GM21723 (cell line): ENCODE measurements around the gene LHFPL4.
"Not testable (repeated sequence)": the region's sequence is repeated elsewhere in the genome, so short reads cannot be mapped to it uniquely, and the experiment has no call there.

Experiments used
- ATAC-seq: cut with Tn5 transposase; IDR thresholded peaks from one replicate; pipeline ENCODE4 v1.9.1; 2021; ENCODE audit warnings: mild to moderate bottlenecking, moderate library complexity; ENCODE audit not compliant: unreplicated experiment

LHFPL4 gene

GRCh38 chr3:9542182-9542581 is 11.4 kb downstream of the LHFPL4 start:
- ATAC-seq, result no peak

DNA sequence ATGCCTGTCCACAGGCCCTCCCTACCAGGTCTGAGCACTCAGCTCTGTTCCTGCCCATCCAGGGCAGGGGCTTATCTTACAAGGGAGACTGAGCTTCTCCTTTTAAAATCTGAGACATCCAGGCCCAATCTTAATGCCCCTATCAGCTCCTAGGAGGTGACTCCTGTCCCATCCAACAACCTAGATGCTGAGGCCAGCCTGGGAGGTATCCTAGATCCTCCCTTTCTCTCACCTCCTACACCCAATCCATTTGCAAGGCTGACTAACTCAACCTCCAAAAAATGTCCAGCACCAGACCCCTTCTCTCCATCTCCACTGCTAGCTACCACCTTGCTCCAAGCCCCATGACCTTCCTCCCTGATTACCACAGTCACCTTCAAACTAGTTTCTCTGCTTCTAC is 17.4 kb downstream of the LHFPL4 start:
- ATAC-seq, result no peak

- no peak for ATAC-seq
Observed at GRCh38 chr3:9534429-9534828, 19.2 kb downstream of the LHFPL4 start.

- ATAC-seq, result no peak
Observed at GRCh38 chr3:9525078-9525477, 28.5 kb downstream of the LHFPL4 start.

- no peak for ATAC-seq
Observed at GRCh38 chr3:9514956-9515355, 38.7 kb downstream of the LHFPL4 start.

GRCh38 chr3:9514306-9514705 is 39.3 kb downstream of the LHFPL4 start:
- no peak for ATAC-seq

GRCh38 chr3:9512456-9513045 is 41.1 kb downstream of the LHFPL4 start:
- ATAC-seq, result no peak

DNA sequence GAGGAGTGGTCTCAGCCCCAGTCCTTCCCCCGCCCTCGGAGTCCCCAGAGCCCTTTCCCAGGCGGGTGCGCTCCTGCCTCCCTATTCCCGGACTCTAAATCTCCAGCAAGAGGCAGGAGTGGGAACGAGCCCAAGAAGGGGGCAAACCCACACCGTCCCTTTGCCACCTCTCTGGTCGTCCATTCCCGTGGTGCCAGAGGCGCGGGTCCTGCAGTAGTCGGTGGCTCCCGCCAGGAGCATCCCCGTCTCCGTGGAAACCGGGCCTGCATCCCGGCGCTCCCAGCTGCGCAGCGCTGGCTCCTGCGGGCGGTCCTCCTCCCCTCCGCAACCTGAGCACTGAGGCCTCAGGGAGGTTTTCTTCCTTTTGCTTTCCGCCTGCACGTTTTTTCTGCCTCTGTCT is 44.8 kb downstream of the LHFPL4 start:
- no peak for ATAC-seq

DNA sequence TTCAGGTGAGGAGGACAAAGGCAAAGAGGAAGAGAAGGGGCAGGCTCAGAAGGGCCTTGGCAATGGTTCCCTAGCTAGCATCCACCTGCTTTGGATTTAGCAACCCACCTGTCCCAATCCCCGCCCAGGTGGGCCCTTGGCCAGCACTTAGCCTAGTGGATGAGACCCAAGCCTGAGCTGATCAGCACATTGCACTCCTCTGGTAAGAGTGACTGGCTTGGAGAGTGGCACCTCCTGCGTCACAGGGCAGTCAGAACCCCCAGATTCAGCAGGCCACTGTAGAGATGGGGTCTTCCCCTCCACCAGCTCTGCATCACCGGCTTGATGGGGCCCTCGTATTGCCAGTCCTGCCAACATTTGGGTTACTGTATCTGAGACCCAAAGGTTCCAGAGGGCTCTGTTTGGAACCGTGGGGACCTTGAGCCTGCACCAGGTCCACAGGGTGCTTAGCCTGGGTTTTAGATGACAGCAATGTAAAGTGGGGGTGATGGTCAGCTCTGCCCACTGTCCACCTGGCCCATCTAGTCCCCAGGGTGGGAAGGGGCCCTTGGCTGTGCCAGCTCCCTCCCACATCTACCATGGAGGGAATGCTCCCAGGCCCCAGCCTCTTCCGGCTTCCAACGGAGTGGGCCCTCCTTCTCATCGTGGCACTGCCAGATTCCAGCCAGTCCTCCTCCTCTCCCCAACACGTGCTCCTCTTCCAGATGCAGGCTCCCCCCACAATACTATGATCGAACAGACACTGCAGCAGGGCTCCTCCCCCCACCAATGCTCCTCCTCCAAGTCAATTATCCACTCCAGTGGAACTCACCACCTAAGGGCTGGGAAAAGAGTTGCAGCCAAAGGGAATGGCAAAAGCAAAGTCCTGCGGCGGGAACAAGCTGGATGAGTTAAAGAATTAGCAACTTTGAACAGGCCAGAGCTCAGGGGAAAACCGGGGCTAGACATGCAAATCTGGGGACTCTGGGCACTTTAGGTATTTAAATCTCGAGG is 45.7 kb downstream of the LHFPL4 start:
- no peak for ATAC-seq

GRCh38 chr3:9503283-9503682 is 50.3 kb downstream of the LHFPL4 start:
- ATAC-seq, result peak; percentile 52

DNA sequence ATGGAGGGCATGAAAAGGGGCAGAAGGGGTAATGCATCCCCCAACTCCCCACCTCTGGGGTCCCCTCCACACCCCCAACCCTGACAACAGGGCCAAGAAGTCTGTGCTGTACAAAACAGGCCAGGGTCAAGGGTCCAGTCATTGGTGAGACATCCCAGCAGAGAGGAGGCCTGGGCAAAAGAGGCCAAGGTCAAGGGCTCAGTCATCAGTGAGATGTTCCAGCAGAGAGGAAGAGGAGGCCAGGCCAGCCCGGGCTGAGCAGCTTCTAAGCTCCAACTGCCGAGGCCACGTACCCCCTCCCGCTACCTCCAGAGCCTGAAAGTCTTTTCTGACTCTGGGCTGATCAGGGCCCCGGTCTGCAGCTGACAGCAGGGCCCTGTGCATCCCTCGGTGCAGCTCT is 52.4 kb downstream of the LHFPL4 start:
- no peak for ATAC-seq

DNA sequence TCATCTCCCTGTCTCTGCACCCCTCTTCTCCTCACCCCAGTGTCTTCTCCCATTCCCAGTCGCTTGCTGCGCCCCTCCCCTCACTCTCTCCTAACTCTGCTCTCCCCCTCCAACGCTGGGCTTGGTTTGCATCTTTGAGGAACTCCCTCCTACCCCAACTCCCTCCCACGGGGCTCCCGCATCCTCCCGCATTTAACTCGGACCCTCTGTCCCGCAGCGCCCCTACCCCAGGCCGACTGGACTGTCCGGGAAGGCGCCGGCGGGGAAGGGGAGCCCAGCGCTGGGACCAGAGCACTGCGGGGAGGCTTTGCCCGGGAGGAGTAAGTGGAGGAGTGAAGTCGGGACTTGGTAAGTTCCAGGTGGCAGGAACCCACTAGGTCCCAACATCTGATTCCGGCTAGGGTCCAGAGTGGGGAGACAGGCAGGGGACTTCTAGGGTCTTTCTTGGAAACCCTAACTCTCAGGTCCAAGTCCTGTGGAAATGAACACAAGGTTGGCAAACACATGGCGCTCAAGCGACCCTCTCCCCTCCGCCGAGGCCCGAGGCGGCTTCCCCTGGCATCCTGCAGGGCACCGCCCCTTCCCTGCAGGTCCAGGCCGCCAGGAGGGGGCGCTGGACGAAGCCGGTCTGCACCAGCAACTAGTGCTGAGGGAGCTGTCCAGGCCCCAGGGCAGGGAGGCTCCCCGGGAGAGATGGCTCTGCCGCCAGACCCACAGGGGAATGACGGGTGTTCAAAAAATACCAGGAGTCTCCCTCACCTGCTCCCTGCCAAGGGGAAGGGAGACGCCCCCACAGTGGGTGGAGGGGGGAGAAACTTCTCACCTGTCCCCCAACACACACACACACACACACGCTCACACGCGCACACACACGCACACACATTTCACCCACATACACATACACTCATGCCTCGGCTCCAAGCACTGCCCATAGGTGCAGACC is 53.2 kb downstream of the LHFPL4 start:
- ATAC-seq, result no peak

GRCh38 chr3:9499455-9500107 is 54.0 kb downstream of the LHFPL4 start:
- no peak for ATAC-seq

DNA sequence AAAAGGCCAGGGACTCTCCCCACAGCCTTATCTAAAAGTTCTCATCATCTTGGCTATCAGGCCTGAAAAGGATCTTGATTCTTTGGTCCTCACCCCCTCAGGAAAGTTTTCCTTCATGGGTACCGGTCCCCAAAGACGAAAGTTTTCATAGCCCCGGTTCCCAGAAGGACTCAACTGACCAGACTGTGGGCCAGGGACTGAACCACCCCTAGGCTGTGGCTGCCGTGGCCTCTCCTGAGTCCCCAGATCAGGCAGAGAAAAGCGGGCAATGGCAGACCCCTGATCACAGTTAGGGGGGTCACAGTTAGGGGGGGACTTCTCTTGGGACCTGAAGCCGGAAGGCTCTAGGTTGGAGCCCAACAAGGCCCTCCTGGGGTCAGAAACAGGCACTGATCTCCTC is 54.8 kb downstream of the LHFPL4 start:
- ATAC-seq, result no peak

GRCh38 chr3:9497821-9498565 is 55.6 kb downstream of the LHFPL4 start:
- no peak for ATAC-seq

DNA sequence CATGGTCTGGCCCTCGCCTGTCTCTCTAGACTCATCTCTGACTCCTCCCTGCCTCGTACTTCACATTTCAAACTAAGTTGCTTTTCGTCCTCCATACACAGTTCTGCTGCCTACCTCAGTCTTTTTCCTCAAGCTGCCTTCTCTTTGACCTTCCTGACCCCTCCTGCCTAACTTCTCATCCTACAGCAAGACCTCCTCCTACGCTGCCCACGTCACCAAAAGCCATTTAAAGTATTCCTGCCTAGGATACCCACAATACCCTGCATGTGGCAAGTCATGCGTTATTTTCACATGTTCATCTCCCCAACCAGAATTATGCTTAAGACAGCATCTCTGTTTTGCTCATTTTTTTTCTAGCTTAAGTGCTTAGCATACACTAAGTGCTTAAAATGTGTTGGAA is 56.7 kb downstream of the LHFPL4 start:
- no peak for ATAC-seq

DNA sequence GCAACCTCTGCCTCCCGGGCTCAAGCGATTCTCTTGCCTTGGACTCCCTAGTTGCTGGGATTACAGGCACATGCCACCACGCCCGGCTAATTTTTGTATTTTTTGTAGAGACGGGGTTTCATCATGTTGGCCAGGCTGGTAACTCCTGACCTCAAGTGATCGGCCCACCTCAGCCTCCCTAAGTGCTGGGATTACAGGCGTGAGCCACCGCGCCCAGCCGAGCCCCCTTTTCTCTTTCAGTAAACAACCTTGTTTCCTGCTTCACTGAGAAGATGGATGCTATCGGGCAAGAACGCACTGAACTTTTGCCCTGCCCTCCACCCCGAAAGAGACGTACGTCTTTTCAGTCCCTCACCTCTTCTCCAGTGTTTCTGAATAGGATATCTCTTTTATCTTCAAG is 59.6 kb downstream of the LHFPL4 start:
- not testable (repeated sequence) for ATAC-seq

GRCh38 chr3:9491506-9491905 is 62.1 kb downstream of the LHFPL4 start:
- ATAC-seq, result no peak

GRCh38 chr3:9485248-9485647 is 68.4 kb downstream of the LHFPL4 start:
- ATAC-seq, result no peak

- ATAC-seq, result no peak
Observed at GRCh38 chr3:9480265-9480664, 73.4 kb downstream of the LHFPL4 start.
